Stimulated activated CD4-positive, alpha-beta T cell treated with anti-CD3 and anti-CD28 coated beads, Interleukin-4, amount 100 ng/mL, for 24 hours (primary cell): ENCODE data around the gene KBTBD7.
"Not testable (repeated sequence)": the region's sequence is repeated elsewhere in the genome, so short reads cannot be mapped to it uniquely, and the experiment has no call there.

Experiments used
- DNase-seq: peaks from one replicate; pipeline ENCODE4 v3.0.0-alpha.2; 2020

KBTBD7 gene

GRCh38 chr13:41196011-41196410 is 1.6 kb upstream of the KBTBD7 start:
- DNase-seq = no peak

GRCh38 chr13:41193469-41193868 is 900 bp downstream of the KBTBD7 start:
- DNase-seq = no peak

GRCh38 chr13:41188584-41188983 is 5.8 kb downstream of the KBTBD7 start:
- DNase-seq = no peak

GRCh38 chr13:41186481-41186880 is 7.9 kb downstream of the KBTBD7 start:
- DNase-seq = no peak

- DNase-seq = no peak
These were observed 12.1 kb downstream of the KBTBD7 start for GRCh38 chr13:41182231-41182630.

- DNase-seq = no peak
These were observed 14.6 kb downstream of the KBTBD7 start for GRCh38 chr13:41179593-41180250.

- DNase-seq = no peak
These were observed 16.3 kb downstream of the KBTBD7 start for GRCh38 chr13:41178040-41178439.

- no peak for DNase-seq
These were observed 16.8 kb downstream of the KBTBD7 start for GRCh38 chr13:41177616-41178015.

GRCh38 chr13:41175576-41175975 is 18.8 kb downstream of the KBTBD7 start:
- not testable (repeated sequence) for DNase-seq

- no peak for DNase-seq
These were observed 32.2 kb downstream of the KBTBD7 start for GRCh38 chr13:41162151-41162550.

GRCh38 chr13:41159174-41159573 is 35.2 kb downstream of the KBTBD7 start:
- DNase-seq = no peak

- no peak for DNase-seq
These were observed 37.2 kb downstream of the KBTBD7 start for GRCh38 chr13:41157048-41157717.

GRCh38 chr13:41156620-41157019 is 37.7 kb downstream of the KBTBD7 start:
- no peak for DNase-seq

- no peak for DNase-seq
These were observed 40.3 kb downstream of the KBTBD7 start for GRCh38 chr13:41154042-41154441.

- no peak for DNase-seq
These were observed 42.4 kb downstream of the KBTBD7 start for GRCh38 chr13:41152005-41152404.

- DNase-seq = no peak
These were observed 44.3 kb downstream of the KBTBD7 start for GRCh38 chr13:41150058-41150457.

GRCh38 chr13:41148419-41149283 is 45.7 kb downstream of the KBTBD7 start:
- no peak for DNase-seq

- no peak for DNase-seq
These were observed 49.0 kb downstream of the KBTBD7 start for GRCh38 chr13:41145136-41145908.

GRCh38 chr13:41144576-41144975 is 49.8 kb downstream of the KBTBD7 start:
- DNase-seq = no peak
